ENCODE data around the gene HSPA12B.

- TF ChIP-seq, protein P1, sequence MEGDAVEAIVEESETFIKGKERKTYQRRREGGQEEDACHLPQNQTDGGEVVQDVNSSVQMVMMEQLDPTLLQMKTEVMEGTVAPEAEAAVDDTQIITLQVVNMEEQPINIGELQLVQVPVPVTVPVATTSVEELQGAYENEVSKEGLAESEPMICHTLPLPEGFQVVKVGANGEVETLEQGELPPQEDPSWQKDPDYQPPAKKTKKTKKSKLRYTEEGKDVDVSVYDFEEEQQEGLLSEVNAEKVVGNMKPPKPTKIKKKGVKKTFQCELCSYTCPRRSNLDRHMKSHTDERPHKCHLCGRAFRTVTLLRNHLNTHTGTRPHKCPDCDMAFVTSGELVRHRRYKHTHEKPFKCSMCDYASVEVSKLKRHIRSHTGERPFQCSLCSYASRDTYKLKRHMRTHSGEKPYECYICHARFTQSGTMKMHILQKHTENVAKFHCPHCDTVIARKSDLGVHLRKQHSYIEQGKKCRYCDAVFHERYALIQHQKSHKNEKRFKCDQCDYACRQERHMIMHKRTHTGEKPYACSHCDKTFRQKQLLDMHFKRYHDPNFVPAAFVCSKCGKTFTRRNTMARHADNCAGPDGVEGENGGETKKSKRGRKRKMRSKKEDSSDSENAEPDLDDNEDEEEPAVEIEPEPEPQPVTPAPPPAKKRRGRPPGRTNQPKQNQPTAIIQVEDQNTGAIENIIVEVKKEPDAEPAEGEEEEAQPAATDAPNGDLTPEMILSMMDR (IDR thresholded peaks at IDR 0.05; ENCODE audit: low read length): no peak
- no peak for TF ChIP-seq EZH2 (IDR thresholded peaks at IDR 0.05; ENCODE audit: borderline replicate concordance, low read length)
These were observed 21.0 kb upstream of the HSPA12B start for GRCh38 chr20:3711484-3711941.
